Activated naive CD8-positive, alpha-beta T cell (primary cell): ENCODE measurements around the gene TECPR1.

Source experiments
- H3K27ac Mint-ChIP-seq: one replicate; pipeline ENCODE4 v1.8.0; 2021; ENCODE audit warnings: mixed read lengths
- H3K27me3 Mint-ChIP-seq: one replicate; pipeline ENCODE4 v1.8.0; 2021; ENCODE audit warnings: mixed read lengths
- H3K36me3 Mint-ChIP-seq: one replicate; pipeline ENCODE4 v1.8.0; 2021; ENCODE audit warnings: mixed read lengths
- H3K4me1 Mint-ChIP-seq: one replicate; pipeline ENCODE4 v1.8.0; 2021; ENCODE audit warnings: low read depth, mixed read lengths
- H3K4me3 Mint-ChIP-seq: one replicate; pipeline ENCODE4 v1.8.0; 2021; ENCODE audit warnings: mild to moderate bottlenecking, mixed read lengths
- H3K9me3 Mint-ChIP-seq: one replicate; pipeline ENCODE4 v1.8.0; 2021; ENCODE audit warnings: low read depth, mixed read lengths

TECPR1 gene

DNA sequence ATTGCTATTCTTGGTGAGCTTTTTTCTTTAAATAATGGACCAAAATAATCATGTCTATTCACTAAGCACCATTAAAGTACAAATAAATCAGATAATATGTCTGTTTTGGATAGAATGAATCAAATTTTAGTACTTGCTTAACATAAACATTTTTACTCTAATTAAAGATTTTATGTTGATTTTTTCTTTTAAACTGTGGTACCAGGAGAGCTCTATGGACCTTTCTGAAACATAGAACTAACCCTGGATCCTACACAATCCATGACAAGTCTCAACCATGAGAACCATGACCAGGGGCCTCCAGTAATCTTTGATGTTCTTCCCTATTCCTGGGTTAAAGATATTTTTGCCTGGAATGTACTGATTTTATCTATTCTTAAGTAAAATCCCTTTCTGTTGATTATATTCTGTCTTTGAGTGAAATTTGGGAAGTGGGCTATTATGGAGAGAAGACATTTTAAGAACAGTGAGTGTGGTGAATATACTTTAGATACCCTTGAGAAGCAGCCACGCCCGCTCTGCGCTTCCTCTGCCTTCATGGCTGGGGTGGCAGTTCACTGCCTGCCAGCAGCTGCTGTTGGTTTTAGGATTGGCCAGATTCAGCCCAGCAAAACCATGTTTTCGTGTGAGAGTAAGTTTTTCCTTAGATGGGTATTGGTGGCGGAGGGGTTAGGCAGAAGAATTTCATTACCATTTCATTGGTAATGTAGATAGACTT, 83.0 kb downstream of the TECPR1 start:
- no peak overlapping the region for H3K4me3 Mint-ChIP-seq
- no peaks in the 10 kb centered on the region for H3K27me3 Mint-ChIP-seq
- H3K36me3 Mint-ChIP-seq = peaks cover 2% of the 10 kb centered on the region
- peaks cover 7% of the 10 kb centered on the region for H3K4me1 Mint-ChIP-seq
- H3K9me3 Mint-ChIP-seq = no peaks in the 10 kb centered on the region
- H3K27ac Mint-ChIP-seq = no peak overlapping the region

DNA sequence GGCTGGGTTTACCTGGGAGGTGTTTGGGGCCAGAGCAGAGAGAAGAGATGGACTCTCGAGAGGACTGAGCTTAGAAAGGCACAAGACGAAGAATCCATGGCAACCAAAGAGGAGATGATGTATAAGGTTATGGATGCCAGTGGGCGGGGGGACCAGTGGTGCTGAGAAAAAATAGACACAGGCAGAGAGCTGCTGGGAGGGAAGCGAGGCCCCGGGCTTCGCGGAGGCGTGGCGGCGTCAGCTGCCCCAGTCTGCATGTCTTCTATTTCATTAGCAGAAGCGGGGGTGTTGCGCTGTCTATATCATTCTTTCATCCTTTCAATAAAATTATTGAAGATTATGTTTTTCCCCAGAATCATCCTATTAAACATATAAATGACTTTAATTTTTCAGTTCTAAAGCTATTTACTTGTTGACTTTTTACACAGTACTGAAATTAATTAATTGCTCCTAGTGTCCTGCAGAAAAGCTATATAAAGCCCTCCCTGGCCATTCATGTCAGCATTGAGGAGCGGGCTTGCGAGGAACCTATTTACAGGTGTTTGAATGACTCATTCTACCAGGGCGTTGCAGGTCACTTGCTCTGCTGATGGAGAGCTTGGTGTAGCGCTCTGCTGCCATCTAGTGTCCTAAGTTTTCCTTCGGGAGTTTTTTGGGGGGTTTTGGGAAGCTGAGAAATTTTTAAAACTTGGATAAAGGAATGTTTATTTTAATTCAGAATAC, 83.7 kb downstream of the TECPR1 start:
- no peaks in the 10 kb centered on the region for H3K9me3 Mint-ChIP-seq
- no peaks in the 10 kb centered on the region for H3K27me3 Mint-ChIP-seq
- peaks cover 7% of the 10 kb centered on the region for H3K4me1 Mint-ChIP-seq
- peaks cover 2% of the 10 kb centered on the region for H3K36me3 Mint-ChIP-seq
- no peak overlapping the region for H3K27ac Mint-ChIP-seq
- no peak overlapping the region for H3K4me3 Mint-ChIP-seq

DNA sequence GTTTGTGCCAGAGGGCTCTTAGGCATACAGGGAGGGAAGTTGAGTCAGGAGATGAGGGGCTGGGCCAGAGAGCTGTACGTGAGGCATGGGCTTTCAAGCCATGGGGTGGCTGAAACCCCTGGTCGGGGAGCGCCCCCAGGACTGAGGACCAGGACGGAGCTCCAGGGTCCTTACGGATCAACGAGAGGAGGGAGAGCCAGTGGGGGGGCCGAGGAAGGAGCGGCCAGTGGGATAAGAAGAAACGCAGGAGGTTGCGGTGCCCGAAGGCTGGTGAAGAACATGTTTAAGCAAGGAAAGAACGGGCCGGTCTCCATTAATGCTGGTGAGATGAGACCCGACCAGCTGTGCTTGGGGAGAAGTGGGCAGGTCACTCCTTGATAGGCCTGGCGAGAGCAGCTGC, 84.4 kb downstream of the TECPR1 start:
- no peaks in the 10 kb centered on the region for H3K27me3 Mint-ChIP-seq

DNA sequence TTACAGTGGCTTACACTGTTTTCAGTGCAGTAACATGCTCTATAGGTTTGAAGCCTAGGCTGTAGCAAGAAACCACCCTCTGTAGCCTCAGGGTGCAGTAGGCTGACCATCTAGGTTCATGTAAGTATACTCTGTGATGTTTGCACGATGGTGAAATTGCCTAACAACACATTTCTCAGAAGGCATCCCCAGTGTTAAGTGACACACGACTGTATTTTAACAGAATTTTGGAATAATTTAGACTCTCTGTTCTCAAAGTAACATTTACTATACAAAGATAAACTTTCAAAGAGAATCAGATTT, 85.4 kb downstream of the TECPR1 start:
- Mint-ChIP-seq H3K4me1 (peaks cover 7% of the 10 kb centered on the region), H3K36me3 (no peaks in the 10 kb centered on the region), H3K27ac (no peak overlapping the region), H3K27me3 (no peaks in the 10 kb centered on the region), H3K4me3 (no peak overlapping the region), H3K9me3 (no peaks in the 10 kb centered on the region)

More for the DNA sequence above, 84.4 kb downstream of the TECPR1 start:
- H3K36me3 Mint-ChIP-seq = peaks cover 2% of the 10 kb centered on the region
- peaks cover 7% of the 10 kb centered on the region for H3K4me1 Mint-ChIP-seq
- H3K4me3 Mint-ChIP-seq = no peak overlapping the region
- no peak overlapping the region for H3K27ac Mint-ChIP-seq
- no peaks in the 10 kb centered on the region for H3K9me3 Mint-ChIP-seq

DNA sequence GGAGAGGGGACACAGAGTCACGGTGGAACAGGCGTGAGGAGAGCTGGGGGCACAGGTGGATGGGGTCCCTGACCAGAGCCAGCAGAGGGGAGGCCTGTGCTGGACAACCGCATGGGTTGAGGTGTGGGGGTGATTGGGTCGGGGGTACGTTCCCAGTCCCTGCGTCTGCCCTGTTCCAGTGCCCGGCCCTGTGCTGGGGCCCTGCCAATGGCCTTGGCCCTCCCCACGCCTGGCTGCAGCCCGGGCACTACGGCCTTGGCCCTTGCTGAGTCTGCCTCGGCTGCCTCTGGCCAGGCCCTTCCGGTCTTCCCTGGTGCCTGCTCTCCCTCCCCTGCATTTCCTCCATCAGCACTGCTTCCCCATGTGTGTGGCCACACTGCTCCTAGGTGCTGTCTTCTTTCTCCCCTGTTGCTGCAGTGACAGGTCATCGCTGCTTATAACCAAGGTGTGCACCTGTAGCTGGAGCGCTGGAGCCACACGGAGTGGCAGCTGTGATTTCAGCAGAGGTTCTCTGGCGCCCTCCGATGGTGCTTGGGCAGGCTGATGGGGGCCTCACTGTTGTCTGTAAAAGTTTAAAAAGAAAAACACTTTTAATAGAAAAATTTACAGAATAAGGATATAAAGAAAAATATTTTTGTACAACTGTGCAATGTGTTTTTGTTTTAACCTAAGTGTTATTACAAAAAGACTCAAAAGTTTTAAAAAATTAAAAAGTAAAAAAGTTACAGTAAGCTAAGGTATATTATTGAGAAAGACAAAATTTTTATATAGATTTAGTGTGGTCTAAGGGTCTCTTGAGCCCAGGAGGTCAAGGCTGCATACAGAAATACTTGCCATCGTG, 86.0 kb downstream of the TECPR1 start:
- Mint-ChIP-seq H3K4me1 (peaks cover 7% of the 10 kb centered on the region), H3K27ac (no peak overlapping the region), H3K9me3 (no peaks in the 10 kb centered on the region), H3K27me3 (no peaks in the 10 kb centered on the region), H3K4me3 (no peak overlapping the region), H3K36me3 (no peaks in the 10 kb centered on the region)
